ENCODE results near the gene DLG3.

Gene DLG3

GRCh38 chrX:70432936-70433847, 11.4 kb upstream of the DLG3 start:
- TF ChIP-seq EZH2phosphoT487 (IDR thresholded peaks at IDR 0.05; ENCODE audit: borderline replicate concordance, low read length): no peak
- no peak for TF ChIP-seq CTCF (IDR thresholded peaks at IDR 0.05; ENCODE audit: low read depth, low read length, poor library complexity, severe bottlenecking)
- Histone ChIP-seq H3K4me3 (ENCODE audit: low read length) (peak overlapping the region; percentile 90), H3F3A (ENCODE audit: control insufficient read depth, insufficient read depth) (no peaks in the 10 kb centered on the region), H3K79me2 (ENCODE audit: control insufficient read depth, low read length) (no peaks in the 10 kb centered on the region), H3K27ac (ENCODE audit: low read depth, low read length) (no peak overlapping the region), H3K4me2 (ENCODE audit: low read length) (peak overlapping the region; percentile 75), H3K9me3 (ENCODE audit: control insufficient read depth, insufficient read depth, low read length) (no peaks in the 10 kb centered on the region), H3K36me3 (ENCODE audit: control insufficient read depth, low read length) (no peaks in the 10 kb centered on the region), H3K27me3 (ENCODE audit: control insufficient read depth, low read length) (no peaks in the 10 kb centered on the region; the same call in 1 of the 2 replicates), H3K4me1 (ENCODE audit: control insufficient read depth, low read length) (peaks cover 18% of the 10 kb centered on the region), H3K9me2 (replicated peaks; ENCODE audit: control insufficient read depth, low read length) (no peaks in the 10 kb centered on the region), H4K20me1 (ENCODE audit: control insufficient read depth, insufficient read depth, low read depth, low read length) (no peaks in the 10 kb centered on the region)

DNA sequence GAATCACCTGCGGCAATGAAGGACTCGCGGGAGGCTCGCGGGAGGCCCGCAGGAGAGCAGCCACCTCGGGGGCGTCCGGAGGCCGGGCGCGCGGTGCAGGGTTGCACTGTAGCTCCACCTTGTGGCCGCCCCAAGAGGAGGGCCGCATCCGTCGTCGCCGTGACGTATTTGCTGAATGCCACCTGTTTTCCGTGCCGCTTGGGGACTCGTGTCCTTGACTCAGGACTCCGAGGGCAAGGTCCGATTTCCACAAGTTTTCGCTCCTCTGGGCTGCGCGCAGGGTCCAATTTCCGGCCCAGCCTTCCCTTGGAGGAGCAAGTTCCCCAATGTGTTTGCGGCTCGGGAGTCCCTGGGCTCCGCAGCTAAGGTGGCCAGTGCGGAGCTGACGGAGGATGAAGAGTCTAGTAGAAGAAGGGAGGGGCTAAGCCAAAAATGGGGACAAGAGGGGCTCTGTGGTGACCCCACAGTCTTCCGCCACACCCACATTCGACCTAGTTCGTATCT, 10.7 kb upstream of the DLG3 start:
- Histone ChIP-seq H3K4me1 (ENCODE audit: control insufficient read depth, low read length) (peaks cover 18% of the 10 kb centered on the region), H3K27ac (ENCODE audit: low read depth, low read length) (no peak overlapping the region), H3K9me2 (replicated peaks; ENCODE audit: control insufficient read depth, low read length) (no peaks in the 10 kb centered on the region), H3K27me3 (ENCODE audit: control insufficient read depth, low read length) (no peaks in the 10 kb centered on the region; the same call in 1 of the 2 replicates), H3K9me3 (ENCODE audit: control insufficient read depth, insufficient read depth, low read length) (no peaks in the 10 kb centered on the region), H4K20me1 (ENCODE audit: control insufficient read depth, insufficient read depth, low read depth, low read length) (no peaks in the 10 kb centered on the region), H3K79me2 (ENCODE audit: control insufficient read depth, low read length) (no peaks in the 10 kb centered on the region), H3K4me2 (ENCODE audit: low read length) (peak overlapping the region; percentile 75), H3F3A (ENCODE audit: control insufficient read depth, insufficient read depth) (no peaks in the 10 kb centered on the region), H3K4me3 (ENCODE audit: low read length) (peak overlapping the region; percentile 90), H3K36me3 (ENCODE audit: control insufficient read depth, low read length) (no peaks in the 10 kb centered on the region)
- TF ChIP-seq EZH2phosphoT487 (IDR thresholded peaks at IDR 0.05; ENCODE audit: borderline replicate concordance, low read length): no peak
- TF ChIP-seq CTCF (IDR thresholded peaks at IDR 0.05; ENCODE audit: low read depth, low read length, poor library complexity, severe bottlenecking): peak; percentile 62

GRCh38 chrX:70434352-70434866, 10.2 kb upstream of the DLG3 start:
- TF ChIP-seq EZH2phosphoT487 (IDR thresholded peaks at IDR 0.05; ENCODE audit: borderline replicate concordance, low read length): no peak
- no peak for TF ChIP-seq CTCF (IDR thresholded peaks at IDR 0.05; ENCODE audit: low read depth, low read length, poor library complexity, severe bottlenecking)
- Histone ChIP-seq H3K4me1 (ENCODE audit: control insufficient read depth, low read length) (peaks cover 18% of the 10 kb centered on the region), H3K27ac (ENCODE audit: low read depth, low read length) (no peak overlapping the region)

More at GRCh38 chrX:70434352-70434866, 10.2 kb upstream of the DLG3 start:
- H3K9me3 ChIP-seq (ENCODE audit: control insufficient read depth, insufficient read depth, low read length): no peaks in the 10 kb centered on the region
- H3K79me2 ChIP-seq (ENCODE audit: control insufficient read depth, low read length): no peaks in the 10 kb centered on the region
- no peaks in the 10 kb centered on the region; the same call in 1 of the 2 replicates for H3K27me3 ChIP-seq (ENCODE audit: control insufficient read depth, low read length)
- H3K36me3 ChIP-seq (ENCODE audit: control insufficient read depth, low read length): no peaks in the 10 kb centered on the region
- H3F3A ChIP-seq (ENCODE audit: control insufficient read depth, insufficient read depth): no peaks in the 10 kb centered on the region
- H4K20me1 ChIP-seq (ENCODE audit: control insufficient read depth, insufficient read depth, low read depth, low read length): no peaks in the 10 kb centered on the region
- H3K4me3 ChIP-seq (ENCODE audit: low read length): peak overlapping the region; percentile 90
- no peaks in the 10 kb centered on the region for H3K9me2 ChIP-seq (replicated peaks; ENCODE audit: control insufficient read depth, low read length)
- peak overlapping the region; percentile 75 for H3K4me2 ChIP-seq (ENCODE audit: low read length)
